Neural cell (in vitro differentiated cells): ENCODE results near the gene SLC9A3.

Experiments
- CTCF ChIP-seq: fragments of 450-650 bp; IDR thresholded peaks from 2 replicates; pipeline ENCODE4 v1.5.1; 2014; ENCODE audit warnings: antibody characterized with exemption, mild to moderate bottlenecking, moderate library complexity; ENCODE audit not compliant: poor library complexity, severe bottlenecking
- EP300 ChIP-seq: fragments of 450-650 bp; conservative IDR thresholded peaks from 2 replicates; pipeline ENCODE4 v1.6.1; 2014; ENCODE audit warnings: antibody characterized with exemption, mild to moderate bottlenecking, moderate library complexity; ENCODE audit not compliant: poor library complexity, severe bottlenecking
- EZH2 ChIP-seq: fragments of 200-600, 300-800 bp; shearing (Covaris generic), sonication (generic); IDR thresholded peaks from 2 replicates; pipeline ENCODE4 v1.6.1; 2014; ENCODE audit warnings: antibody characterized with exemption, low read length, borderline replicate concordance, mild to moderate bottlenecking; ENCODE audit not compliant: insufficient read depth, poor library complexity, severe bottlenecking
- MXI1 ChIP-seq: fragments of 450-650 bp; conservative IDR thresholded peaks from 2 replicates; pipeline ENCODE4 v1.6.1; 2014; ENCODE audit warnings: antibody characterized with exemption, mild to moderate bottlenecking; ENCODE audit not compliant: poor library complexity, severe bottlenecking
- POLR2AphosphoS5 ChIP-seq: IDR thresholded peaks from 2 replicates; pipeline ENCODE4 v1.6.1; 2012
- RAD21 ChIP-seq: fragments of 450-650 bp; conservative IDR thresholded peaks from 2 replicates; pipeline ENCODE4 v1.6.1; 2014; ENCODE audit warnings: antibody characterized with exemption, mild to moderate bottlenecking, moderate library complexity
- REST ChIP-seq: IDR thresholded peaks from 2 replicates; pipeline ENCODE4 v1.6.1; 2012; ENCODE audit warnings: borderline replicate concordance
- SMC3 ChIP-seq: fragments of 450-650 bp; conservative IDR thresholded peaks from 2 replicates; pipeline ENCODE4 v1.6.1; 2014; ENCODE audit warnings: antibody characterized with exemption, mild to moderate bottlenecking, moderate library complexity; ENCODE audit not compliant: poor library complexity
- TAF1 ChIP-seq: IDR thresholded peaks from 2 replicates; pipeline ENCODE4 v1.6.1; 2012; ENCODE audit warnings: low read depth

GRCh38 chr5:489689-490080 lies 34.6 kb downstream of the SLC9A3 start:
- TF ChIP-seq CTCF (no peak), MXI1 (no peak), EP300 (no peak), POLR2AphosphoS5 (no peak), EZH2 (no peak), REST (no peak), RAD21 (no peak), TAF1 (no peak), SMC3 (no peak)
